GM12878 (cell line): Measurements from ENCODE around the gene SLFN14.

Source experiments
- ATF3 ChIP-seq: IDR thresholded peaks from 2 replicates; pipeline ENCODE4 v1.6.1; 2011; ENCODE audit warnings: low read depth, mild to moderate bottlenecking, low read length, moderate library complexity, borderline replicate concordance; ENCODE audit errors: extremely low read depth
- EZH2 ChIP-seq: IDR thresholded peaks from 2 replicates; pipeline ENCODE4 v1.6.1; 2012; ENCODE audit warnings: low read depth, mild to moderate bottlenecking, control low read depth, inconsistent platforms, low read length, borderline replicate concordance; ENCODE audit not compliant: control insufficient read depth
- GABPA ChIP-seq: IDR thresholded peaks from 2 replicates; pipeline ENCODE4 v1.6.1; 2014; ENCODE audit warnings: antibody characterized with exemption, low read depth, mild to moderate bottlenecking, inconsistent platforms
- POLR2A ChIP-seq: IDR thresholded peaks from 2 replicates; pipeline ENCODE4 v1.6.1; 2011; ENCODE audit warnings: low read depth, mild to moderate bottlenecking, low read length
- TF ChIP-seq, protein P1 (sequence below): IDR thresholded peaks from 2 replicates; pipeline ENCODE4 v1.6.1; 2012; ENCODE audit warnings: low read length, inconsistent platforms
- TF ChIP-seq, protein P2 (sequence below): fragments of 450-650 bp; IDR thresholded peaks from 2 replicates; pipeline ENCODE4 v1.6.1; 2016; ENCODE audit warnings: mild to moderate bottlenecking

GRCh38 chr17:35542990-35543389 is 17.6 kb downstream of the SLFN14 start:
- TF ChIP-seq, protein P1, sequence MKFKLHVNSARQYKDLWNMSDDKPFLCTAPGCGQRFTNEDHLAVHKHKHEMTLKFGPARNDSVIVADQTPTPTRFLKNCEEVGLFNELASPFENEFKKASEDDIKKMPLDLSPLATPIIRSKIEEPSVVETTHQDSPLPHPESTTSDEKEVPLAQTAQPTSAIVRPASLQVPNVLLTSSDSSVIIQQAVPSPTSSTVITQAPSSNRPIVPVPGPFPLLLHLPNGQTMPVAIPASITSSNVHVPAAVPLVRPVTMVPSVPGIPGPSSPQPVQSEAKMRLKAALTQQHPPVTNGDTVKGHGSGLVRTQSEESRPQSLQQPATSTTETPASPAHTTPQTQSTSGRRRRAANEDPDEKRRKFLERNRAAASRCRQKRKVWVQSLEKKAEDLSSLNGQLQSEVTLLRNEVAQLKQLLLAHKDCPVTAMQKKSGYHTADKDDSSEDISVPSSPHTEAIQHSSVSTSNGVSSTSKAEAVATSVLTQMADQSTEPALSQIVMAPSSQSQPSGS: no peak
- TF ChIP-seq ATF3 (no peak), POLR2A (no peak), EZH2 (no peak), GABPA (no peak)
- TF ChIP-seq, protein P2, sequence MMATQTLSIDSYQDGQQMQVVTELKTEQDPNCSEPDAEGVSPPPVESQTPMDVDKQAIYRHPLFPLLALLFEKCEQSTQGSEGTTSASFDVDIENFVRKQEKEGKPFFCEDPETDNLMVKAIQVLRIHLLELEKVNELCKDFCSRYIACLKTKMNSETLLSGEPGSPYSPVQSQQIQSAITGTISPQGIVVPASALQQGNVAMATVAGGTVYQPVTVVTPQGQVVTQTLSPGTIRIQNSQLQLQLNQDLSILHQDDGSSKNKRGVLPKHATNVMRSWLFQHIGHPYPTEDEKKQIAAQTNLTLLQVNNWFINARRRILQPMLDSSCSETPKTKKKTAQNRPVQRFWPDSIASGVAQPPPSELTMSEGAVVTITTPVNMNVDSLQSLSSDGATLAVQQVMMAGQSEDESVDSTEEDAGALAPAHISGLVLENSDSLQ: no peak
